Activated naive CD4-positive, alpha-beta T cell treated with anti-CD3 and anti-CD28 coated beads for 36 hours (primary cell): ENCODE results near the gene BLZF1. TPM values are rescaled to one million over a fixed set of nuclear protein-coding genes. Genes with fewer than 3 reads are reported as not detected.
"Not testable (repeated sequence)": the region's sequence is repeated elsewhere in the genome, so short reads cannot be mapped to it uniquely, and the experiment has no call there.

Experiments
- CTCF ChIA-PET: fragments of 350-600 bp; sonication (Branson Sonifier 250); formaldehyde crosslinking; loops from one replicate; lab custom pipeline; 2021; ENCODE audit warnings: antibody characterized with exemption; lab: Charles Lee
- DNase-seq: peaks from one replicate; pipeline ENCODE4 v3.0.0-alpha.2; 2020
- H3K27ac Mint-ChIP-seq: one replicate; pipeline ENCODE4 v1.8.0; 2021; ENCODE audit warnings: mild to moderate bottlenecking, mixed read lengths
- H3K27me3 Mint-ChIP-seq: one replicate; pipeline ENCODE4 v1.8.0; 2021; ENCODE audit warnings: low read depth, mixed read lengths
- H3K36me3 Mint-ChIP-seq: one replicate; pipeline ENCODE4 v1.8.0; 2021; ENCODE audit warnings: low read depth, mixed read lengths
- H3K4me1 Mint-ChIP-seq: one replicate; pipeline ENCODE4 v1.8.0; 2021; ENCODE audit warnings: low read depth, mixed read lengths
- H3K4me3 Mint-ChIP-seq: one replicate; pipeline ENCODE4 v1.8.0; 2021; ENCODE audit warnings: mild to moderate bottlenecking, moderate library complexity, mixed read lengths
- H3K9me3 Mint-ChIP-seq: one replicate; pipeline ENCODE4 v1.8.0; 2021; ENCODE audit warnings: mixed read lengths
- intact Hi-C: fragments of 100-400 bp; cut with micrococcal nuclease; formaldehyde crosslinking; loops from one replicate; pipeline ENCODE4 v1.15.1; 2023
- total RNA-seq, 2 experiments: library from RNA; stranded (reverse); gene quantifications; one replicate each; pipeline ENCODE4 v1.2.3, GENCODE V29; 2021

Gene BLZF1
- total RNA-seq, 2 experiments from 2014 or later = 5.6 to 6.0 TPM

DNA sequence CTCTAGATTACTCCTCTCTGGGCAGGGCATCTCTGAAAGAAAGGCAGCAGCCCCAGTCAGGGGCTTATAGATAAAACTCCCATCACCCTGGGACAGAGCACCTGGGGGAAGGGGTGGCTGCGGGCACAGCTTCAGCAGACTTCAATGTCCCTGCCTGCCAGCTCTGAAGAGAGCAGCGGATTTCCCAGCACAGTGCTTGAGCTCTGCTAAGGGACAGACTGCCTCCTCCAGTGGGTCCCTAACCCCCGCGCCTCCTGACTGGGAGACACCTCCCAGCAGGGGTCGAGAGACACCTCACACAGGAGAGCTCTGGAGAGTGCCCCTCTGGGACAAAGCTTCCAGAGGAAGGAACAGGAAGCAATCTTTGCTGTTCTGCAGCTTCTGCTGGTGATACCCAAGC, 40.3 kb downstream of the BLZF1 start:
- H3K4me1 Mint-ChIP-seq, H3K4me3 Mint-ChIP-seq, CTCF ChIA-PET, intact Hi-C loops, DNase-seq, H3K27me3 Mint-ChIP-seq, H3K27ac Mint-ChIP-seq, H3K36me3 Mint-ChIP-seq: not testable (repeated sequence)
- H3K9me3 Mint-ChIP-seq = peaks cover 50% of the 10 kb centered on the region

DNA sequence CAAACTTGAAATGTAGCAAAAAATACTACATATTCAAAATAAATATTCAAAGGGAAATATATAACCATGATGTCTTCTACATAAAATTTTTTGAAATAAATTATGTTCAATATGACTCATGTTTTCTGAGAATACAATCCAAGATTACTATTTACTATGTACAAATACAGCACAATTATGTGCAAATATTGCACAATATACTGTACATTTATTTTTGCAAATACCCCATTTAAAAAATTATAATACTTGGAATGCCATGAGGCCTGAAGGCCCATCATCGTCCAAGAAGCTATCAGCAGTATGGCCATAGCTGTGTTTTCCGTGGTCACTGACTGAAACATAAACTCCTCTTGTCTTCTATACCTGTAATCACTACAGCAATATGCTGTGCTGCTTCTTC, 47.0 kb downstream of the BLZF1 start:
- no peak overlapping the region for H3K27ac Mint-ChIP-seq
- CTCF ChIA-PET = no interaction called here
- peaks cover 6% of the 10 kb centered on the region for H3K27me3 Mint-ChIP-seq
- peaks cover 19% of the 10 kb centered on the region for H3K9me3 Mint-ChIP-seq
- no peak for DNase-seq
- no peaks in the 10 kb centered on the region for H3K4me1 Mint-ChIP-seq
- H3K4me3 Mint-ChIP-seq = no peak overlapping the region
- H3K36me3 Mint-ChIP-seq = no peaks in the 10 kb centered on the region
- intact Hi-C loops = no loop called here

DNA sequence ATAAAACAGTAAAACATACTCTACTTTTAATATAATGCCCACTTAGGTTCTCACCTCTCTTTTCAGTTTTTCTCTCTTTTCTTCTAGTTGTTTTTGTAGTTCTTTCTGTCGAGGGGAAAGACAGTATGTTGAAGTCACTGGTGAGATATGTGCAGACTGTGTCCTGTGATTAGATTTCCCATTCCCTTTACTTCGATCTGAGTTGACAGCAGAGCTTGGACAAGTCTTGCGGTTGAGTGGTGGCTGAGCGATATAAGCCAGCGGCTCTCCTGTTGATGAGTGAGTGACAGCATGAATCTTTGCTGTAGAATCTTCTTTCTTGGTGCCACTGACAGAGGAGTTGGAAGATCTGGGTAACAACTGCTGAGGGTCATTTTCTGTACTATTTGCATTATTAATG, 53.3 kb downstream of the BLZF1 start:
- peaks cover 40% of the 10 kb centered on the region for H3K27me3 Mint-ChIP-seq
- H3K9me3 Mint-ChIP-seq = no peaks in the 10 kb centered on the region
- CTCF ChIA-PET = interaction anchor here (0.6 kb wide), 1 partner anchor 643 kb away, joined by 3 read pairs; no protein-coding TSS in a partner anchor
- no peaks in the 10 kb centered on the region for H3K4me1 Mint-ChIP-seq
- intact Hi-C loops = no loop called here
- no peaks in the 10 kb centered on the region for H3K36me3 Mint-ChIP-seq
- DNase-seq = no peak
- H3K27ac Mint-ChIP-seq = no peak overlapping the region
- no peak overlapping the region for H3K4me3 Mint-ChIP-seq

DNA sequence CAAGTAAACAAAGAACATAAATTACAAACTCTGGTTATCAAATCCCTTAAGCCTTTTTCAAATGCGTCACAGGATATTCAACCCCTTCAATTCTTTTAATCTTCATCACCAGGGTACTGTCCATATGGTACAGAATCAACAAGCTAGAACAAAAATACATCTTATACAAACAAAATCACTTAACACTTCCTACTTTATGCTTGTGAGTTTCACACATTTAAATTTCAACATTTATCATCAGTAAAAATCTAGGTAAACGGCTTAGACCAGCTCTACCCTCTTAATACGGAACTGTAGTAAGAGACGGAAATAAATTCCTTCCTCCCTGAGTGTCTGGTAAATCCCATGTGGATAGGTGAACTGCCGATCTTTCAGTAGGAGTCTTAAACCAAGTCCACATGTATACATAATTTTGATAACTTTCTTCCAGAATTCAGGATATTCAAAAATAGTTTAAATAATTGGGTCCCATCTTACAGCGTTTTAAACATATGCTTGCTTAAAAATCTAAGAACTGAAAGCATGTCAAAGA, 58.2 kb downstream of the BLZF1 start:
- Mint-ChIP-seq H3K4me3 (no peak overlapping the region), H3K27me3 (peaks cover 66% of the 10 kb centered on the region), H3K4me1 (peaks cover 4% of the 10 kb centered on the region), H3K9me3 (no peaks in the 10 kb centered on the region), H3K27ac (no peak overlapping the region), H3K36me3 (no peaks in the 10 kb centered on the region)
- CTCF ChIA-PET = interaction anchor here (1.4 kb wide), 1 partner anchor 9 kb away, joined by 5 read pairs; no protein-coding TSS in a partner anchor
- no peak for DNase-seq
- intact Hi-C loops = no loop called here

DNA sequence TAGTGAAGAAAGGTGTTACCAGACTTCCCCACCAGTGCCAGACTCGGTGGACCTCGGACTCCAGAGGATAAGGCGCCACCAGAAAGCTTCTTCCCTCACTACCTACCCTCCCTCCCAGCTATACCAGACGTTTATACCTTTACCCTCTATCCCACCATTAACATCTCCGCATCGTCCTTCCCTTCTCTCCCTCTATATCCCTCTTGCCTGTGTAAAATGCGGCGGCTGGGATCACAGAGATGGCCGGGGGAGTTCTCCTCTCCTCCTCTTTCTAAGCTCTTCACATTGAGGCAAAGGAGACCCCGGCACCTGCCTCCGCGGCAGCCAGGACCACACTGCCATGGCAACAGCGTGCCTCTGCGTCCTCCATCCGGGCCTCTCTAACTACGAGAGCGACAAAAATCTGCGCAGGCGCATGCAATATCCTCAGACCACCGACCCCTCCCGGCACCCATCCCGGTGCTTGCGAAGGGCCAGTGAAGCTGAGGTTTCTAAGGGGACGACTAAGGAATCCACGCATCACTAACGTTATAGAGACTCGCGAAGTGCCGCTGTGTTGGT, 59.2 kb downstream of the BLZF1 start, which contains the start of gene CCDC181:
CCDC181 (minus strand) TSS at position 394 of the 561 bp plus-strand sequence. CDS start 2,547 bp downstream, outside the sequence.
- CTCF ChIA-PET = interaction anchor here (0.5 to 1.4 kb wide), 4 partner anchors 10 to 987 kb away, joined by 3 to 5 read pairs (median 3); no protein-coding TSS in a partner anchor
- no peak within 1 kb of the TSS for H3K27ac Mint-ChIP-seq
- peaks cover 62% of the 10 kb centered on the region for H3K27me3 Mint-ChIP-seq
- peaks cover 4% of the 10 kb centered on the region for H3K4me1 Mint-ChIP-seq
- peak; percentile 80 for DNase-seq
- H3K4me3 Mint-ChIP-seq = peak within 1 kb of the TSS; percentile 83
- no peaks in the 10 kb centered on the region for H3K36me3 Mint-ChIP-seq
- intact Hi-C loops = loop anchor here (1.0 kb wide), 1 partner anchor 59 kb away; no protein-coding TSS in a partner anchor
- H3K9me3 Mint-ChIP-seq = no peaks in the 10 kb centered on the region

Other genes starting within 250 kb of the BLZF1 start
- gene NME7, start 398 bp upstream of the BLZF1 start, total RNA-seq = 1 to 10 TPM; 7.1 to 8.5 TPM
- gene CCDC181, start 59.3 kb downstream of the BLZF1 start, total RNA-seq = under 1 TPM in 1 of 2 experiments, not detected in 1; 0.17 TPM
- 1 to 10 TPM; 3.2 to 3.6 TPM for gene SLC19A2, start 117.7 kb downstream of the BLZF1 start, total RNA-seq
- gene F5, start 218.3 kb downstream of the BLZF1 start, total RNA-seq = 10 to 100 TPM; 58.6 to 59.1 TPM